Activated CD8-positive, alpha-beta memory T cell treated with anti-CD3 and anti-CD28 coated beads, Interleukin-2, amount 50 U/mL, for 48 hours (primary cell): ENCODE measurements around the gene GRM8.
"Not testable (repeated sequence)": the region's sequence is repeated elsewhere in the genome, so short reads cannot be mapped to it uniquely, and the experiment has no call there.

ENCODE experiments used
- DNase-seq: peaks from one replicate; pipeline ENCODE4 v3.0.0-alpha.2; 2020

GRM8 gene

DNA sequence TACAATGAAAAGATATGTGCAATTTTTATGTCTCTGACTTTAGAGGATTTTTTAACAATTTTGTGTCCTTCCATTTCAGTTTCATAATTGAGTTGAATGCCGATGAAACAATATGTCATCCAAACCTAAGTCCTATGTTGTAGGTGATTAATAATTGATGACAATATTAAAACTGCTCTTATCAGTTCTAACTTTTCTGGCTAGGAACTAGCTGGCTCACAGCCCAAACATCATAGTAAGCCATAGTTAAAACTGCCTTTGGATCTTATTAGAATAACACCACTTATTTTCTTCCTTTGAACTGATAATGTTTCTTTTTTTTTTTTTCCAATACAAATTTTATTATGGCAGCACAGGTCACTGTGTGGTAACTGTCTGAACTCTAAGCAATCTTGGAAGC, 230.9 kb downstream of the GRM8 start:
- no peak for DNase-seq

DNA sequence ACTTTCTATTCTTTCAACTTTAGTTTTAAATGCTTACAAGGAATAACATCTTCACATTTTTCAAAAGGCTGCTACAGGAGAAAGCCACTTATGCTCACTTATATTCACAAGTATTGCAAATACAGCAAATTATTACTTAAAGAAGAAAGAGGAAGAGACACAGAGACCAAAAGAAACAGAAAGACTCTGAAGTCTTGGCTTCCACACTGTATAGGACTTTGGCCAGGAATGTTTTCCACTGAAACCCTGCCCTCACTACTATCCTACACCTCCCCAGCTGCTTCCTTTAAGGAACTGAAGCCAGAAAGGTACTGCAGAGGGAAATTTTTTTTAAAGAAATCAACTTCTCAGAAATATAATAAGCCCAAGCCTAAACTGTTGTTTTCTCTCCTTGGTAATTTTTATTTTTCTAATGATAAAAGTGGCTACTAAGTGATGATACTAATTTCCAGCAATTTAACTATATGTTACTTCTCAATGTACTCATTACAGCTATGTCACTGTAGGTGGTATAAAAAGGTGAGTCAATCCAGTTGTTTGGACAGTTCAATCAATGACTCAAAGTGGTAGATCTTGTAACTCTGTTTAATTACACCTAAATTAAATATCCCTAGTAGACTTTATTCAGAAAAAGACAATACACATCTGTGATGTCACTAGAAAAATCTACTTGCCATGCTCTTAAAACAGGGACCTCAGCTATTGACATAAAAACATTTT, 231.6 kb downstream of the GRM8 start:
- DNase-seq: no peak

DNA sequence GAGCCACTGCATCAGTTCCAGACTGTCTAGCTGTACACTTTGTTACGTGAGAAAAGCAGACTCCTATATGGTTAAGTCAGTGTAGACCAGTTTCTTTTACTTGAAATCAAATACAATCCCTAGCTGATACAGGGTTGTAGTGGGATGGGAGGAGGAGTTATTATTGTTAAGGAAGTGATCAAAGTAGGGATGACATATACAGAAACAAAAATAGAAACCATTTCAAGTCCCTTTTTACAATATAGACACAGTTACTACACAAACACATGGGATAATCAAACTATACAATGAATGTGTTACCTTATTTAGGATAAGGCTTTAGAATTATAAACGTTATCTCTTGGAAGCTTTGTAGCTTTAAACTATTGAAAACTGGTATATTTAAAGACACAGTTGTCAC, 233.9 kb downstream of the GRM8 start:
- no peak for DNase-seq

DNA sequence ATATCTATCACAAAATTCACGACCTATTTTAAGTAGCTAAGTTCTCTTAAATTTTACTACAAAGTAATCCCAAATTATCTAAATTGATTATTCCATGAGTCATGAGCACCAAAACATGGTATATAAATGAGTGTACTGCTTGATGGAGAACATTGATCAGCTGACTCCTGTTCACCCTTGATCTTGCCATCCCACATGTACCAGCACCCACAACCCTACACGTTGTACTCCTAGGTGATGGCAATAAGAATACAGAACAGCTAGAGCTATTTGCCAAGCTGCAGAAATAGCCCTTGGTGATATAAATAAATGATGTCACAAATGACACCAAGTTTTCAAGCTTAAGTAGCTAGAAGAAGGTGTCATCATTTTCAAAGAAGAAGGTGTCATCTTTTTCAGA, 235.5 kb downstream of the GRM8 start:
- DNase-seq: no peak

DNA sequence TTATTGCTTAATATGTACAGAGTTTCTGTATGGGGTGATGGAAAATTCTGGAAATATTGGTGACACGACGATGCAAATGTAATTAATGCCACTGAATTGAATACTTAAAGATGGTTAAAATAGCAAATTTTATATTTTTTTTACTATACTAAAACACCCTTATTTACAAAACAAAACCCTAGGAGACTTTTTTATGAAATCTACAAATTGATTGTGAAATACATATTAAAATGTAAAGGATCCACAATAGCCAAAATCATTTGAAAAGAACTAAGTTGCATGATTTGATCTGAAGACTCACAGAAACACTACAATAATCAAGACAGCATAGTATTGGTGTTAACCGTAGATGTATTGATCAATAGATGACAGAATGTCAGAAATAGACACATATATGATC, 252.0 kb downstream of the GRM8 start:
- DNase-seq: no peak

DNA sequence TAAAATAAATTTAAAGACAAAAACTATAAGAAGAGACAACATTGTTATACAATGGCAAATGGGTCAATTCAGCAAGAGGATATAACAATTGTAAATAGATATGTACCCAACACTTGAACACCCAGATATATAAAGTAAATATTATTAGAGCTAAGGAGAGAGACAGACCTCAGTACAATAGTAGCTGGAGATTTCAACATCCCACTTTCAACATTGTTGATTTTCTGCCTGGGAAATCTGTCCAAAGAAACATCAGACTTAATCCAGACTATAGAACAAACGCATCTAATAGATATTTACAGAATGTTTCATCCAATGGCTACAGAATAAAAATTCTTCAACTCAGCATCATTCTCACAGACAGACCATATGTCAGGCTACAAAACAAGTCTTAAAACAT, 256.1 kb downstream of the GRM8 start:
- no peak for DNase-seq

DNA sequence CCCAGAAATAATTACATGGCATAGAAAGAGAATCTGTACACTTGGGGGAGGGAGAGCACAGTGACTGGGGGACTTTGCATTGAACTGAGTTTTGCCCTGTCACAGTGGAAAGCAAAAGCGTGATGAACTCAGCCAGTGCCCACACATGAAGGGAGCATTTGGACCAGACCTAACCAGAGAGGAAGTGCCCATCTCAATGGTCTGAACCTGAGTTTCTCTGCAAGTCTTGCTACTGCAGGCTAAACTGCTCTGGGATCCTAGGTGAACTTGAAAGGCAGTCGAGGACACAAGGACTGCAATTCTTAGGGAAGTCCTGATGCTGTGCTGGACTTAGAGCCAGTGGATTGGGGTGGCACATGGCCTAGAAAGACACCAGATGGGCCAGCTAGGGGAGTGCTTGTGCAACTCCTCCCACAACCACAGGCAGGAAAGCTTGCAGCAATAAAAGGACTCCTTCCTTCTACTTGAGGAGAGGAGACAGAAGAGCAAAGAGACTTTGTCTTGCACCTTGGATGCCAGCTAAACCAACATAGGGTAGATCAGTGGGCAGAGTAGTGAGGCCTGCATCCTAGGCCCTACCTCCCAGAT, 259.0 kb downstream of the GRM8 start:
- DNase-seq: no peak

DNA sequence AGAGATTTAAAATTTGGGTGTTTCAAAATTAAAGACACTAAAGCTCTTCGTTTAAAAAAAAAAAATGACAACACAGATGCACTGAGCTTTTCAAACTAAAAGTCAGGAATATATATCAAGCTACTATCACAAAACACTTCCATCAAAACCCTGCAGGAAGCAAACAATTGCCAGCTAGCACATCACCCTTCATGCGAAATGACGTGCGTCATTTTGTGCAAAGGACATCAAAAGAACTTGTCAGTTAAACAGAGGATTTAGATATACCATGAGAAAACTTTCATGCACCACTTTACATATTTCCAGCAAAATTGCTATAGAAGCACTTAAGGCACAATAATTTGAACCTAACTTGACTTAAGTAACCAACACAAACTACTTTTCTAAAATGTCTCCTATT, 264.7 kb downstream of the GRM8 start:
- DNase-seq: no peak

DNA sequence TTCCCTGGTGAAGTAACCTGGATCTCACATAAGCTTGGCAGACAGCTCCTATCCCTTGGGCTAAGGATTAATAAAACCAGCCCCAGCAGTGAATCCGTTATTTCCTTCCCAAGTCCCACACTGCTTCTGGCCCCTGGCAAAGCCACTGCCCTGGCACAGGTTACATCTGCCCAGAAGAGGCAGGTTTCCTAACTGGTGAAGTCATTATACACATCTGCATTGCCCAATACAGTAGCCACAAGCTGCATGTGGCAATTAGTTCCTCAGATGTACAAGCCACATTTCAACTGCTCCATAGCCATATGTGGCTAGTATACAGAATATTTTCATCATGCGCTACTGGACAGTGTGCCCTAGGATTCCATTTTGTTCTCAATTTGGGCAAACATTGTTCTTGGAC, 273.0 kb downstream of the GRM8 start:
- no peak for DNase-seq

DNA sequence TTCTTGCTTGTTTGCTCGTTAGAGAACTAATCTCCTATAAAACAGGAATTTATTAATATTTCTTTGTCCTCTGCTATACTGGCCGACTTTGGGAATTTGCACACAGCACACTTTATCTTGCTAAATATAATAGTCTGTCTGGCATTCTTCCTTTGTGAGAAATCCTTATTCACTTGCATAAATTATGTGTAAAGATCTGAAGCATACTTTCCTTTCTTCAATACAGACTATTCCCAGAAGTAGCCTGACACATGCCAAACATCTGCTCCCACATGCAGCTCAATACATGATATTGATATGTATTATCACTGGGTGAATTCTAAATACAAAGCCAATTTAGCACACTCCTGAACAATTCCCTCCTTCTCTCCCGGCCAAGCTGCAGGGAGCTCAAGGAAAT, 273.9 kb downstream of the GRM8 start:
- no peak for DNase-seq

DNA sequence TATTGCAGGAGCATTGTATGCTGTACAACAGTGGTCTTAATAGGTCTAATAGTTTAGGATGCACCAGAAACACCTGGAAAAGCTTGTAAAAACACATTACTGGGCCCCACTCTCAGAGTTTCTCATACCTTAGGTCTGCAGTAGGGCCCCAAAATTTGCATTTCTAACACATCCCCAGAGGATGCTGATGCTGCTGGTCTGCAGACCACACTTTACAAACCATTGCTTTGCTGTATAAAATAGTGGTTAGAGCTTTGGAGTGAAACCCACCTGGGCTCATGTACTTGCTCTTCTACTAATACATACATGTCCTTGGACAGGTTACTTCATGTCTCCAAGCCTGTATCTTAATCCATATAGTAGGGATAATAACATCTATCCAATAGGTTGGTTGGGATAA, 279.7 kb downstream of the GRM8 start:
- no peak for DNase-seq

DNA sequence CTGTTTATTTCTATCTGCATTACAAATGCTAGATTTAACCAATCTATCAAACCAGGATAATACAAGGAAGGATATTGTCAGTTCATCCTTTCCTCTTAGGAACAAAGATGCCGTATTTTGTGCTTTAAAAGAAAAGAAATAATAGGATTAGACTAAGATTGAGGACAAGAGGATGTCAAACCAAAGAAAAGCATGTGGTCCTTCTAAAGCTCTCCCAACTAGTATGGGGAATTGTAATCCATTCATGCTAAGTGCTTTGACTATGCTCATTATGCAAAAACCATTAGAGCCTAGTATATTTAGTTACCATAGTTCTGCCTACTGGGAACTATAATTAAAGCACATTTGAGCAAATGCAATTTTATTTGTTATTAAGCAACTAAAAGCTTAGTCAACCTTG, 280.2 kb downstream of the GRM8 start:
- no peak for DNase-seq

DNA sequence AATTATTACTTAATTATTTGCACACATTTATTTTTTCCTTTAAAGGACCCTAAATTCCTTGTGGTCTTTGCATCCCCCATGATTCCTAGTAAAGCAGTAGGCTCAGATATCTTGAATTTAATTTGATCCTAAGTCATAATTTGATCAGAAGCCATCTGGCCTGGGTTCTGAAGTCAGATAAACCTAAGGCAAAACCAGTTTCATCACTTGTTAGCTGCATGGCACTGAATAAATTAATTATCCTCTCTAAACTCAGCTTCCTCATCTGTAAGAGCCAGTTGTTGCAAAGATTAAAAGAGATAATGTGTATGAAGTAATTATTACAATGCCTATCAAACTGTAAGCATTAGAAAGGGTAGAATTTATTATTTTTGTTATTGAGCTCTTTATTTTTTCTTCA, 293.1 kb downstream of the GRM8 start:
- no peak for DNase-seq

DNA sequence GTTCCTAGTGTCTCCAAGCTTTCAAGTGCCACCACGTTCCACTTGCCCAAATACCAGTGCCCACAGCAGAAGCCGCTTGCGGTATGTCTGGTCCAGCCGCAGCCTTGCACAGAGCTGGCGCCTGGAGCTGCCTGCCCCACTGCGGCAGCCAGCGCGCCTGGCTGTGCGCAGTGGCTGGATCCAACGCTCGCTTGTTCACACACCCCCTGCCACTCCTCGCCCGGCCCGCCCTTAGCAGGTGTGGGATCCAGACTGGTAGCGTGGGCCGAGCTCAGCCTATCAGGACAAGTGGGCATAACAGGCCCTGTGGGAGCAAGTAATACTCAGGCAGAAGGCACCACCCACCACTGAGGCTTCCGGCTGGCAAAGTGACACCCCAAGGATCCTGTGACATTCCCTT, 294.4 kb downstream of the GRM8 start:
- no peak for DNase-seq

DNA sequence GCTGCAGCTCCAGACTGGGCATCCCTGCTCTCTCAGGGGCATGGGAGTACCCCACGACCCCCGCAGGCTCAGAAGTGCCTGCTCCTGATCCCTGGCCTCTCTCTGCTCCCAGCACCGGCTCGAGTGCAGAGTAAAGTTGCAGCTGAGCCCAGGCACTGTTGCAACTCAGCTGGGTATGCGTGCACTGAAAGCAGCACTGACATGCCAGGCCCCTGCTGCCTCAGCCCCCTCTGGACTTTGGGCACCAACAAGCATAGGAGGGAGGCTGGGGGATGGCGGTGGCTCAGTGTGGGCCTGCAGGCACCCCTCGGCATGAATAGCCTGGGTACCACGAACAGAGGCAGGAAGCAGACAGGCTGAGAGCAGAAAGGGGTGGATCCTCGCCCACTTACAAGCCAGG, 295.3 kb downstream of the GRM8 start:
- DNase-seq: no peak

DNA sequence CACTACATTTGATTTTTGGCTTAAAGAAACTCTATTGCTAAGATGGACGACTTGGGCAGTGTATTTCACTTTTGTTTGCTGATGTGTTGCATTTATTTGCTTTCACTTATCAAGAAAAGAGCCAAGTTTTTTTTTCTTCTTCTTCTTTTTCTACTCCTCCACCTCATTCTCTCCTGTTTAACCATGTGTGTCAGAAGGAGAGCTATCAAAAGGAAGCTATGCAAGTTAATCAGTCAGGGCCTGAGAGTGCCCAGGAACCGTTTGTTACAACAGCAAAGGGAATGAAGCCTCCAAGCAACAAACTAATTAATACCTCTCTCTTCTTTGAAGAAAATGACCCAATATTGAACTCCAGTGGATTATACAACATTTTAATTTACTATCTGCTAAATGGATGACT, 299.3 kb downstream of the GRM8 start:
- DNase-seq: no peak

DNA sequence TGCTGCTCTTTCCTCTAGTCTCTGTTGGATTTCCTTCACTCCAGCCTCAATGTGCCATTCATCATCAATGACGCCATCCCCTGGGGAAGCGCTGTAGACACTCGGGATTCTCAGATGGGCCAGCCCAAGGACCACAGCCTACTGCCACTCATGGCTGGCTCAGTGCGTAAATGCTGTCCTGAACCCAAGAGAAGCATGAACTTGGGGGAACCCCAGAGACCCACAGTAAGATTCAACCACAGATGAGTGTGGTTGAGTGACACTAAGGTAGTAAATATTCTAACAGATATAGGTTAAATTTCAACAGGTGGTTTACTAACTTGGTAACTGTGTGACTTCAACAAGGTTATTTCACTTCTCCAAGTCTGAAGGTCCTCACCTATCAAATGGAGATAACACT, 304.1 kb downstream of the GRM8 start:
- DNase-seq: no peak

DNA sequence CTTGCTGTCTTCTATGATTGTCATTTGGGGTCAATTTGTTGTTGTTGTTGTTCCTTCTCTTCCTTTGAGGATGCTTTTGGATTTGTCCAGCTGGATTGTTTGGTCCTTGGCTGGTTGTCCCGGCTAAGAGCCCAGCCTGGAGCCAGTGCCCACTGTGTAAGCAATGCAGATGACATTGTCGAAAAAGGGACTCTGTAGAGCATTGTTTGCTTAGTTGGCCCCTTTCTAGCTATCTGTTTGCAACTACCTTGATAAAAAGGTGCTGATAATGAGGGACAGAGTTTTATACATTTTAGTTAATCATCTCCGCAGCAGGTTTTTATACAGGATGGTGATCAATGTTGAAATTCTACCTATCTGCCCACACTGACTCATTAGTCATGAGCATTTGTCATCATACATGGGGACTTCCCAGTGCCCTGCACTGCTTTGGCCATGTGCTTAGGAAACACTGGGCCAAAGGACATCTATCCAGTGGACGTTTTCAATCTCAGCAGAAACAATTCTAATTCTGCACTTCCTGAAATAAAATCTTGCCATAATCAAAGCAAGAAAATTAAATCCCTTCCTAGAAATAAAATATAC, 311.9 kb downstream of the GRM8 start:
- DNase-seq: no peak

DNA sequence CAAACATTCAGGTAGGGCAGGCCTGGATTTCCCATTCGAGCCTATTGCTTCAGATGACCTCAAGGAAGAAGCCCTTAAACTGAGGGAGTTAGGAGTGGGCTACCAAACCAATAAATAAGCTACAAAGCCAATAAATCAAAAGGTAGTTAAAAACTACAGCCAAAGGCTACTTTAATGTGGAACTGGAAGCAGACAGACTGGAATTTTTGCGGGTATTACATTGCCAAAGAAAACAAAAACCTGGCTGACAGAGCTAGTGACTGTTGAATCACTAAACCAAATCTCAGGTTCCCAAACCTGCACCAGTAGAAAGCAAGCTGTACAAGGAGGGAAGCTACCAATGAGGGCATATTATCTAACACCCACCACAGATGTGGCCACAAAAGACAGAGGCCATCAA, 315.6 kb downstream of the GRM8 start:
- no peak for DNase-seq

DNA sequence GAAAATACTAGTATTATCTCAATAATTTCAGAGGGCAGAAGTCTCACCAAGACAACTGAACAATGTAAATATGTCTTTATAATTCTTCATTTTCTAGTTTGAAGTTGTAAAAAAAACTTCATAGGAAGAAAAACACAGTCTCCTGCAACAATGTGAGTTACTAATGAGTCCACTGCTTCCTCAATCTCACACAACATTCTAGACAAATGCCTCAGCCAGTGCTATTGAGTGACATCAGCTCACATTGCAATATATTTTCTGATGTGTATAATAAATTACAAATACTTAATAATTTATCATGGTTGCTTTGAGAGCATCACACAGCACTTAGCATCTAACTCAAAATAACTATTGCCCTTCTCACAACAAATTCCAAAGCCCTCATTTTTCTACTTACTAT, 321.2 kb downstream of the GRM8 start:
- DNase-seq: no peak

DNA sequence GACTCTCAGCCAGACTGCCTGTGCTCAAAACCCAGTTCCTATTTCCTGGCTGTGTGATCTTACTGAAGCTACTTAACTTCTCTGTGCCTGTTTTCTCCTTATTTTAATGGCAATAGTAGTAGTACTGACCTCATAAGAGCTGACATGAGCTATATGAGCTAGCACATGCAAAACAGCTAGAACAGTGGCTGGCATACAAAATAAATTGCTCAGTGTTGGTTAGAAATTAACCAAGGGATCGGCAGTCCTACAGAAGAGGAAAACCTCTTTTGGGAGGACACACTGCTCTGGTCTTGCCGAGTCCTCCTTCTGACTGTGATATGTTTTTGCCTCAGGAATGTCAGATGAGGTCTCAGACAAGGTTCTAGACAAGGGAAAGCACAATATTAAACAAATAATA, 322.6 kb downstream of the GRM8 start:
- no peak for DNase-seq

DNA sequence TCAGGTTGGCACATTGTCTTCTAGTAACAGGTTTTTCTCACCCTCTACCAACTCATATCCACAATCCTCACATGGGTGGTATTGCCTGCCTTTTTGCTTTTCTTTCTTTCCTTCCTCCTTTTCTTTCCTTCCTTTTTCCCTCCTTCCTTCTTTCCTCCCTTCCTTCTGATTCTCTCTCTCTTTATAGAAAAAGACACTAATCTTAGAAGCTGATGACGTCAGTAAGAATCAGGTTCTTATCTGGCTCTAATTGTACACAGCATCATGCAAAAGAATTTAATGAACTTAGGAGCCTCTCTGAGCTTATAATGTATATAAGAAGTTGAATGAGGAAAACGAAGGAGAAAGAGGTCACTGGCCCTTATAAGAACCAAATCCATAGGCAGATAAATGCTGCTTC, 328.3 kb downstream of the GRM8 start:
- no peak for DNase-seq

DNA sequence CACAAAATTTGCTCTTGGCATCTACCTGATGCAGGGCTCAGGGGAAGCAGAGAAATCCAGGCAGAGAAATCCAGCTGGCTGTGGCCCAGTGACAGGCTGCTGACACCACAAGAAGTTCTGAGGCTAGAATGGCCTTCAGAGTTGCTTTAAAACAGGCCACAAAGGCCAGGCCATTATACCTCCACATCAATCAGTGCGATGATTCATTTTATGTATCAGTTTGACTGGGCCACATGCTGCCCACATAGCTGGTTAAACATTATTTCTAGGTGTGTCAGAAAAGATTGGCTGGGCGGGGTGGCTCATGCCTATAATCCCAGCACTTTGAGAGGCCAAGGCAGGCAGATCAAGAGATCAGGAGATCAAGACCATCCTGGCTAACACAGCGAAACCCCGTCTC, 341.1 kb downstream of the GRM8 start:
- DNase-seq: not testable (repeated sequence)

DNA sequence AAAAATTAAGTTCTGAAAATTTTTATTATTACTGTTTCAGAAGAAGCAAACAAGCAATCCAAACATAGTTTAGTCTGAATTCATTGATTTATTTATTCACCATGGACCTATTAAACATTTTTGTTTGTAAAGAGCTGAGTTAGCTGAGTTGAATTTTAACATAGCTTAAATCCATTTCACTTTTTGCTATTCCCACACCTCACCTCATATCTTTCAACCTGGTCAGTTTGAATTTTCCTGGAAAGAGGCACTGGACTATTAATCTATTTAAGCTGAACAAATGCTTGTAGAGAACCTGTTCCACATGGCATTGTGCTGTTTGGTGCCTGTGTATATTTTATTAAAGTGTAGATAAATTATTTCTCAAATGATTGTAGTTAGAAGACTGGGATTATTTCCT, 344.2 kb downstream of the GRM8 start:
- not testable (repeated sequence) for DNase-seq

DNA sequence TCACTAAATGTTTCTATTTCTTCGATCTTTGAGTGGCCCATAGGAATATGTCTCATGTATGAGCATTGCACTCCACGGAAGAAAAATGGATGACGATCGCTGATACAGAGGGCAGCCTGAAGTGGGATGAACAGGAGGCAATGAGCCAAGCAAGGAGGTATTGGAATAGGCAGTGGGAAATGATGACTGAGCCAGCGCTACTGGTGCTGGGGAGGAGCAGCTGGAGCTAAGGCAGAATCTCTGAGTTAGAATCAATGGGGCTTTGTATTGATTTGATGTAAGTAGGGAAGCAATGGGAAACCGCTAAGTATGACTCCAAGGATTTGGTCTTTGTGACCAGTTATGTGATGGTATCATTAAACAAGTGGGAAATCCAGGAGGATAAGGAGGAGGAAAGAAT, 345.1 kb downstream of the GRM8 start:
- DNase-seq: not testable (repeated sequence)
